Fibroblast of mammary gland (primary cell): ENCODE measurements around the gene OR14A2.
"Not testable (repeated sequence)": the region's sequence is repeated elsewhere in the genome, so short reads cannot be mapped to it uniquely, and the experiment has no call there.

Experiments used
- DNase-seq: peaks from one replicate; pipeline ENCODE4 v3.0.0-alpha.2; 2010; ENCODE audit warnings: low read depth
- H3K4me3 ChIP-seq: 2 replicates; pipeline ENCODE4 v1.5.1; 2011; ENCODE audit warnings: low read depth, mild to moderate bottlenecking, low read length, moderate library complexity; ENCODE audit not compliant: control insufficient read depth
- CTCF ChIP-seq: conservative IDR thresholded peaks from 2 replicates; pipeline ENCODE4 v1.5.1; 2011; ENCODE audit warnings: low read depth, low read length, inconsistent platforms; ENCODE audit not compliant: control insufficient read depth, insufficient read depth

OR14A2 gene

GRCh38 chr1:247748041-247748440, at the start of gene OR14A2:
Gene OR14A2 (minus strand): TSS chr1:247748141.
- no peak for TF ChIP-seq CTCF
- no peak for DNase-seq
- no peak within 1 kb of the TSS for H3K4me3 ChIP-seq

GRCh38 chr1:247797518-247797917, 49.6 kb upstream of the OR14A2 start:
- TF ChIP-seq CTCF, result no peak
- DNase-seq, result no peak
- no peak overlapping the region for H3K4me3 ChIP-seq

- no peak overlapping the region for H3K4me3 ChIP-seq
- DNase-seq, result no peak
- TF ChIP-seq CTCF, result no peak
These were observed 21.7 kb upstream of the OR14A2 start for GRCh38 chr1:247769603-247770002.

- H3K4me3 ChIP-seq, result no peak within 1 kb of the TSS
- DNase-seq, result no peak
- TF ChIP-seq CTCF, result no peak
These were observed 12.5 kb upstream of the OR14A2 start, which contains the start of gene OR1C1 for GRCh38 chr1:247760456-247760855. Gene OR1C1 (minus strand): TSS chr1:247760556. CDS start chr1:247758406, 2,150 bp downstream.

- H3K4me3 ChIP-seq, DNase-seq: not testable (repeated sequence)
These were observed 6.4 kb upstream of the OR14A2 start for GRCh38 chr1:247754311-247754710.

- no peak for TF ChIP-seq CTCF
- DNase-seq, result no peak
- no peak overlapping the region for H3K4me3 ChIP-seq
These were observed 1.9 kb upstream of the OR14A2 start for GRCh38 chr1:247749870-247750269.

GRCh38 chr1:247747616-247748015, 325 bp downstream of the OR14A2 start:
- no peak overlapping the region for H3K4me3 ChIP-seq
- no peak for DNase-seq
- TF ChIP-seq CTCF, result no peak
